Fibroblast of mammary gland (primary cell): ENCODE measurements around the gene DYSF.

Experiments used
- DNase-seq: peaks from one replicate; pipeline ENCODE4 v3.0.0-alpha.2; 2010; ENCODE audit warnings: low read depth
- H3K4me3 ChIP-seq: 2 replicates; pipeline ENCODE4 v1.5.1; 2011; ENCODE audit warnings: low read depth, mild to moderate bottlenecking, low read length, moderate library complexity; ENCODE audit not compliant: control insufficient read depth
- CTCF ChIP-seq: conservative IDR thresholded peaks from 2 replicates; pipeline ENCODE4 v1.5.1; 2011; ENCODE audit warnings: low read depth, low read length, inconsistent platforms; ENCODE audit not compliant: control insufficient read depth, insufficient read depth

DYSF gene

GRCh38 chr2:71693286-71694270 is 240.2 kb downstream of the DYSF start:
- DNase-seq: no peak
- no peak overlapping the region for H3K4me3 ChIP-seq
- TF ChIP-seq CTCF: no peak

- TF ChIP-seq CTCF: no peak
- H3K4me3 ChIP-seq: no peak overlapping the region
- DNase-seq: no peak
Observed at GRCh38 chr2:71694501-71695234, 241.3 kb downstream of the DYSF start.

- no peak overlapping the region for H3K4me3 ChIP-seq
Observed at GRCh38 chr2:71695235-71696120, 242.1 kb downstream of the DYSF start.

GRCh38 chr2:71696381-71696780 is 243.0 kb downstream of the DYSF start:
- TF ChIP-seq CTCF: no peak
- no peak for DNase-seq
- H3K4me3 ChIP-seq: no peak overlapping the region

More at GRCh38 chr2:71695235-71696120, 242.1 kb downstream of the DYSF start:
- no peak for TF ChIP-seq CTCF
- no peak for DNase-seq

- no peak overlapping the region for H3K4me3 ChIP-seq
- TF ChIP-seq CTCF: no peak
- no peak for DNase-seq
Observed at GRCh38 chr2:71697106-71698004, 244.0 kb downstream of the DYSF start.
